Stimulated activated CD4-positive, alpha-beta T cell treated with anti-CD3 and anti-CD28 coated beads, Interleukin-1b, Interleukin-23, amount 100 ng/mL, for 4 hours (primary cell): Measurements from ENCODE around the gene CDY2B.
"Not testable (repeated sequence)": the region's sequence is repeated elsewhere in the genome, so short reads cannot be mapped to it uniquely, and the experiment has no call there.

Experiments used
- DNase-seq, 2 donors: peaks; one replicate each; pipeline ENCODE4 v3.0.0-alpha.2; 2020; ENCODE audit warnings: low read depth in 2 of 2

Gene CDY2B

GRCh38 chrY:17880120-17880519, at the start of gene CDY2B:
CDY2B (minus strand) TSS chrY:17880220; CDS start chrY:17879892, 328 bp downstream.
- DNase-seq = not testable (repeated sequence)

- not testable (repeated sequence) for DNase-seq
These were observed 28.0 kb upstream of the CDY2B start for GRCh38 chrY:17908009-17908408.

- DNase-seq = not testable (repeated sequence)
These were observed 27.3 kb upstream of the CDY2B start for GRCh38 chrY:17907351-17907750.

GRCh38 chrY:17881697-17882096, 1.7 kb upstream of the CDY2B start:
- DNase-seq = not testable (repeated sequence)

- not testable (repeated sequence) for DNase-seq
These were observed 3.3 kb downstream of the CDY2B start for GRCh38 chrY:17876767-17877166.

- not testable (repeated sequence) for DNase-seq
These were observed 4.6 kb downstream of the CDY2B start for GRCh38 chrY:17875401-17875800.

- not testable (repeated sequence) for DNase-seq
These were observed 8.7 kb downstream of the CDY2B start for GRCh38 chrY:17871194-17871903.

- DNase-seq = not testable (repeated sequence)
These were observed 9.3 kb downstream of the CDY2B start for GRCh38 chrY:17870737-17871136.

- not testable (repeated sequence) for DNase-seq
These were observed 12.2 kb downstream of the CDY2B start for GRCh38 chrY:17867850-17868249.

- DNase-seq = not testable (repeated sequence)
These were observed 19.4 kb downstream of the CDY2B start for GRCh38 chrY:17860634-17861033.

- not testable (repeated sequence) for DNase-seq
These were observed 22.8 kb downstream of the CDY2B start for GRCh38 chrY:17856963-17857848.

- not testable (repeated sequence) for DNase-seq
These were observed 23.5 kb downstream of the CDY2B start for GRCh38 chrY:17856508-17856907.

GRCh38 chrY:17849131-17849530, 30.9 kb downstream of the CDY2B start:
- not testable (repeated sequence) for DNase-seq

- not testable (repeated sequence) for DNase-seq
These were observed 47.9 kb downstream of the CDY2B start for GRCh38 chrY:17832149-17832548.
